Measurements from ENCODE around the gene EFCAB8.
"Not testable (repeated sequence)": the region's sequence is repeated elsewhere in the genome, so short reads cannot be mapped to it uniquely, and the experiment has no call there.

Gene EFCAB8

DNA sequence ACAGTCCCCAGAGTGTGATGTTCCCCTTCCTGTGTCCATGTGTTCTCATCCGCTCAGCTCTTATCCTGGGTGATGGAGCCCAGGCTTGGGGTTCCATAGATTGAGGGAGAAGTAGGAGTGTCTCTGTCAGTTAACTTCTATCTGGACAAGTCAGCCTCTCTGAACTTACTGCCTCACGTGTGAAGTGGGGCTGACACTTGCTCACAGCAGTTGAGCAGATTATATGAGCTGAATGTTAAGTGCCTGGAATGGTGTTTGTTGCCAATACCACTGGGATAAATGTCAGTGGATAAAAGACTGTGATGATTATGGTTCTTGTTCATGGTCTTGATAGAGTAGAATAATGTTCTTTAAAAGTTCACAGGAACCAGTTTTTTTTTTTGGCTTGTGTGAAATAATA, 17.1 kb upstream of the EFCAB8 start:
- no peak for DNase-seq

- peak in 1 of 2 experiments; percentile 37 for DNase-seq
Observed at GRCh38 chr20:32842688-32843524, 15.8 kb upstream of the EFCAB8 start.

DNA sequence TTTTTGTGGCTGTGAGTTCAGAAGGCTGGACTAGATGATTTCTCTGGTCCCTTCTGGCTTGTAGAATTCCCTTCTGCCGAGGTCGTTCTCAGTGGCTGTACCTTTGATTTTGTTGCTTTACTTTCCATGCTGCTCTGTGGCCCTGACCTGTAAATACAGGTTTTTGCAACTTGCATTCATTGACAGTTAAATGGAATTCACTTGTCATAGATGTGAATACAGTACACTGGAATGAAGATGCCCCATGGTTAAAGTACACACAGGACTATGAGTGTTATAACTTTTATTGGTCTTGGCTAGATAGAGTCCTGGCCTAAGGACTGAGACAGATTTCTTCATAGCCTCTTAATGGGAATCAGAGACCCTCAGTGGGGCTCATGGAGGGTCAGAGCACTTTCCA, 12.9 kb upstream of the EFCAB8 start:
- DNase-seq = no peak

DNA sequence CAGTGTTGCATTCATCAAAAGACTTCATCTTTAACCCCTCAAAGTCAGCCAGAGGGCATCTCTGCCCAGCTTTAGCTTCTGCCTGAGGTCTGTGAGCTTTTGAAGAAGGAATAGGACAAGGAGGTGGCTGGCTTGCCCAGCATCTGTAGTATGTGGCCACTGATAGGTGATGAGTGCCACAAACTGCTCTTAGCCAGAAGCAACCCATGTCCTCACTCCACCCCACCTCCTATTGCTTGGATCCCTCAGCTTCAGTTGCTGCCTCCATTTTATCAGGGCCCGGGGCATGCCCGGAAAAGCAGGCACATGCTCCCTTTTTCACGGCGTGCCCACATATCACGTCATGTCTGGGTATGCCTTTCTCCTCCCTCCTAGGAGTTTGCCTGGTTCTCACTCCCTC, 11.9 kb upstream of the EFCAB8 start:
- DNase-seq = no peak

DNA sequence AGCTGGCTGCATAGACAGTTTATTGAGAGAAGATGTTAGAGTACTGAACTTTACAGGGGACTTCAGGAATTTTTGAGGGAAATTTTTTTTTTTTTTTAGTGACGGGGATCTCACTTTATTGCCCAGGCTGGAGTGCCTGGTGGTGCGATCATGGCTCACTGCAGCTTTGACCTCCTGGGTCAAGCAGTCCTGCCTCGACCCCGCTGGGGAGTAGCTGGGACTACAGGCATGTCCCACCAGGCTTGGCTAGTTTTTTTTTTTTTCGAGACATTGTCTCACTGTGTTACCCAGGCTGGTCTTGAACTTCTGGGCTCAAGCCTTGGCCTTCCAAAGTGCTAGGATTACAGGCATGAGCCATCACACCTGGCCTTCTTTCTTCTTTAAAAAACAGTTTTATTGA, 10.8 kb upstream of the EFCAB8 start:
- DNase-seq = no peak

DNA sequence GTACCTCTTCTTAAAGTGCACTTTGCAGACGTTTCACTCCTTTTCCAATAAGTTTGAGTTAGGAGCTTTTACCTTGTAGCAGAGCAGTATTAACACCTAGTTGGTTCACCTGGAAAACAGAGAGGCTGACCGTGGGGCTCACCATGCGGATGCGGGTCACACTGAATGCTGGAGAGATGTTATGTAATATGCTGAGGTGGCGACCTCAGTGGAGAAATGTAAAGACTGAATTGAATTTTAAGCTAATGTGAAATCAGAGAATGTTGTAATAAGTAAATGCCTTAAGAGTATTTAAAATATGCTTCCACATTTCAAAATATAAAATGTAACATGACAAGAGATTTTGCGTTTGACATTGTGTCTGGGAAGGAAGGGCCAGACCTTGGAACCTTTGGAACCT, 9.9 kb upstream of the EFCAB8 start:
- no peak for DNase-seq

GRCh38 chr20:32849577-32849976, 9.1 kb upstream of the EFCAB8 start:
- DNase-seq = no peak

GRCh38 chr20:32855387-32855786, 3.3 kb upstream of the EFCAB8 start:
- no peak for DNase-seq

DNA sequence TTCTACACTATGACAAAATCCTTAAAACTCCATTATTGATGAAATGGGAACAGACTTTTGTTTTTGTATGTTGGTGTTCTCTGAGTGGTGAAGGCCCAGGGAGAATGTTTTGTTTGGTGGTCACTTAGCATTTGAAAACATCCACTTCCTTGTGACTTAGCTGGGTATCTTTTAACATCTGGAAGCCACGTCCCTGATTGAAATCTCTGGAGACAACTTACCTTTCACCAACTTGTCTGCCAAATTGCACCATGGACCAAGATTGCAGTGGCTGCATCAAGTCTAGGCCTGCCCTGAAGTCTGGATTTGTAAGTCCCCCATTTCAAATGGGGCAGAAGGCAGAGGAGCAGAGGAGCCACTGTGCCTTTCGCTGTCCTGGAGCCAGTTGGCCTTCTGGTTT, 534 bp upstream of the EFCAB8 start:
- no peak for DNase-seq

- DNase-seq = no peak
Observed at GRCh38 chr20:32861446-32861845, 2.7 kb downstream of the EFCAB8 start.

GRCh38 chr20:32869562-32869961, 10.8 kb downstream of the EFCAB8 start:
- DNase-seq = no peak

DNA sequence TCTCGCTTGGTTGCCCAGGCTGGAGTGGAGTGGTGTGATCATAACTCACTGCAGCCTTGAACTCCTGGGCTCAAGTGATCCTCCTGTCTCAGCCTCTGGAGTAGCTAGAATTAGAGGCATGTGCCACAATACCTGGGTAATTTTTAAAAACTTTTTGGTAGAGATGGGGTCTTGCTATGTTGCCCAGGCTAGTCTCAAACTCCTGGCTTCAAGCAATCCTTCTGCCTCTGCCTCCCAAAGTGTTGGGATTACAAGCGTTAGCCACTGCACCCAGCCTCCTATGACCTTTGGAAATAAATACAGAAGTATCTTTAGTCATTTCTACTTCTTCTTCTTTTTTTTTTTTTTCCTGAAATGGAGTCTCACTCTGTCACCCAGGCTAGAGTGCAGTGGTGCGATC, 11.8 kb downstream of the EFCAB8 start:
- DNase-seq = not testable (repeated sequence)

- no peak for DNase-seq
Observed at GRCh38 chr20:32870985-32871384, 12.3 kb downstream of the EFCAB8 start.

GRCh38 chr20:32871627-32872160, 13.0 kb downstream of the EFCAB8 start:
- DNase-seq = no peak

DNA sequence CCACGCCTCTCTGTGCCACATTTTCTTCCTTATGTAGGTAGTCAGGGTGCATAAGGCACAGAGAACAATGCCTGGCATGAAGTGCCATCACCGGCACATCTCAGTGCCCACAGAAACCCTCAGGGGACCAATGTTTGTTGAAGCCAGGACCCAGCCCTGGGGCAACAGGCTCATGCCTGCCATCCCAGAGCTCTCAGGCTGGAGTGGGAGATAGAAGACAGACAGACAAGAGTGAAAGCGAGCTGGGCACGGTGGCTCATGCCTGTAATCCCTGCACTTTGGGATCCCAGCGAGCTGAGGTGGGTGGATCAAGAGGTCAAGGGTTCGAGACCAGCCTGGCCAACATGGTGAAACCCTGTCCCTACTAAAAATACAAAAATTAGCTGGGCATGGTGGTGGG, 13.5 kb downstream of the EFCAB8 start:
- DNase-seq = no peak

GRCh38 chr20:32875673-32876072, 16.9 kb downstream of the EFCAB8 start:
- DNase-seq = no peak

GRCh38 chr20:32877507-32877906, 18.8 kb downstream of the EFCAB8 start:
- DNase-seq = no peak

- DNase-seq = no peak
Observed at GRCh38 chr20:32878820-32879219, 20.1 kb downstream of the EFCAB8 start.

DNA sequence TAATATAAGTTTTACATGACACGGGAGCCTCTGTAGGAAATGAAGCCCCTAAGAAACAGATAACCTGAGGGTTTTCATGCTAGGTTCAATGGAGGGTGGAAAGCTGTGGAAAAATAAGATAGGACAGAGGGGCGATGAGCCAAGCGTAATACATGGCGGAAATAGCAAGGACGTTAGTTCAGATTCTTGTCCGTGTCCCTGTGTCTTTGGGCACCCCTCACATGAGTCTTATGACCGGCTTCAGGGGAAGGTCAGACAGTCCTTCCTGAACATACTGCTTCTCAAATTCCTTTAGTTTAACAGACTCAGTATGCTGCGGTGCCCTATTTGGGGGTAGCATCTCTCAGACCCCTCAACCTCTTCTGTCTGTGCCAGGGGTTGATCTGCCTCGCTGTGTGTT, 20.8 kb downstream of the EFCAB8 start:
- no peak for DNase-seq

DNA sequence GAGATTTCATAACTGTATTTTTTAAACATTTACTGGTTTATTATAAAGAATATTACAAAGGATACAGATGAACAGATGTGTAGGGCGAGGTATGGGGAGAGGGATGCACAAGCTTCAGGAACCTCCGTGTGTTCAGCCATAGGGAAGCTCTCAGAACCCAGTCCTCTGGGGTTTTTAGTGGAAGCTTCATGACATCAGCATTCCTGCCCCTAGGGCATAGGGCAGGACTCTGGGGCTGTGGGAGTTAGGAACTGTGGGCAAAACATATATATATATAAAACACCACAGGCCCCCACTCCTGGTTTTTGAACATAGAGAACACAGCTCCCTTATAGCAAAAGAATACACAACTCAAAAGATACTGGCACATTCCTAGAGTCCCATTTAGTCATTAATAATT, 21.9 kb downstream of the EFCAB8 start:
- DNase-seq = no peak

- no peak for DNase-seq
Observed at GRCh38 chr20:32883081-32883480, 24.4 kb downstream of the EFCAB8 start.

DNA sequence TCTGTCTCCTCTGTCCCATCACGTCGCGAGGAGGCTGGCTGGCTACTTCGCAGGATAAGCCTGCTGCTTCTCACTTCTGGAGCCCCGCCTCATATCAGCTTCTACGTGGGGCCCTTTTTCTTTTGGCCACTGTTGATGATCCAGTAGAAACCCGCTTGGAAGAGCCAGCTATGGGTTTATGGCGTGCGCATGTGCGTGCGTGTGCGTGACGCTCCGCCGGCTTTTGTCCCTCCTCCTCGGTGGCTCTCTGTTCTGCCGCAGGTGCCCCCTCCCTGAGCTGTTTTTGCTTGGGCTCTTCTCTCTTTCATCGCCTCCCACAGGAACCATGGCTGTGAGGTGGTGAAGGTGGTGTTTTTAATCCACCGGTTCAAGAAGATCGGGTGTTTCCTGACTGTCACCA, 26.5 kb downstream of the EFCAB8 start:
- DNase-seq = no peak

DNA sequence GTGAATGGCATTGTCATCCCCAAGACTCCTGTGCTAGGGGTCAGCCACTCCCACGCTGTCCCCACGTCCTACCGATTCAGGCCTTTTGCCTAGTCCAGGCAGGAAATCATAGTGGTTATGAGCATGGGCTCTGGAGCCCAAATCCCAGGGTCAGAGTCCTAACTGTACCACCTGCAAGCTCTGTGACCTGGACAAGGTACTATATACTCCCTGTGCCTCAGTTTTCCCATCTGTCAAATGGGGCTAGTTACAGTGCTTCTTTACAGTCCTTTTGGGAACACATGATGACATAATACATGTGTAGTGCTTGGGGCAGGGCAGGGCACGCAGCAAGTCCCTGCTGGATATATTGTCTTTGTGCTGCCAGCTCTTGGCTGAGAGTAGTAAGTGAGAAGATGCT, 27.2 kb downstream of the EFCAB8 start:
- DNase-seq = no peak

- DNase-seq = no peak
Observed at GRCh38 chr20:32886652-32887051, 27.9 kb downstream of the EFCAB8 start.

DNA sequence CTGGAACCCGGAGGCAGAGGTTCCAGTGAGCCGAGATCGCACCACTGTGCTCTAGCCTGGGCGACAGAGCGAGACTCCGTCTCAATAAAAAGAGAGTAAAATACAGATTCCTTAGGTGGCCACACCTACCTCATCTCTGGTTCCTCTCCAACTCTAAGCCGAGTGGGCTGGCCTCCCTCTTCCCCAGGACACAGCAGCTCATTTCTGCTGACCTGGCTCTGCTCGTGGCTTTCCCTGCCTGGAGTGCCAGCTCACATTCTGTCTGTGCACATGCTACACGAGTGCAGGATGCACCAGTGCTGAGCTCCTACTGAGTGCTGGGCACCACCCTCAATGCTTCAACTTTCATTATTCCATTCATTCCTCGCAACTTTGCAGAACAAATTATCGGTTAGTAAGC, 28.8 kb downstream of the EFCAB8 start:
- DNase-seq = no peak
